SK-N-SH (cell line): ENCODE measurements around the gene NUP88. TPM values are rescaled to one million over a fixed set of nuclear protein-coding genes. Genes with fewer than 3 reads are reported as not detected.

Experiments
- CTCF ChIA-PET: fragments of 300-600, 350-600 bp; formaldehyde crosslinking; extraction: SDS; loops from one replicate; lab custom pipeline; 2021; lab: Yijun Ruan, JAX
- POLR2A ChIA-PET: fragments of 350-600 bp; sonication (Branson Sonifier 250); formaldehyde crosslinking; extraction: SDS; loops from one replicate; lab custom pipeline; 2020; ENCODE audit warnings: antibody characterized with exemption, inconsistent platforms; lab: Yijun Ruan, JAX
- DNase-seq: peaks from one replicate; pipeline ENCODE4 v3.0.0; 2012
- H2AFZ ChIP-seq: fragments of 200-600 bp; sonication (generic); 2 replicates; pipeline ENCODE4 v1.8.1; 2016; ENCODE audit warnings: antibody characterized with exemption, mild to moderate bottlenecking, low read depth
- H3F3A ChIP-seq: fragments of 200-600 bp; sonication (generic); replicated peaks from 2 replicates; pipeline ENCODE3; 2016; ENCODE audit warnings: antibody characterized with exemption, mild to moderate bottlenecking; ENCODE audit not compliant: insufficient read depth
- H3K27ac ChIP-seq, 2 experiments: fragments of 200-500 bp in 1 of 2; fragments of 200-600 bp in 1 of 2; sonication (Bioruptor generic) in 1 of 2; sonication (generic), shearing (Covaris generic) in 1 of 2; 2 replicates each; pipeline versions ENCODE4 v1.5.1 to v1.6.1; 2014 to 2016; ENCODE audit warnings: low read depth in 2 of 2, inconsistent platforms in 1 of 2, low read length in 1 of 2, mild to moderate bottlenecking in 1 of 2, mixed read lengths in 1 of 2
- H3K27me3 ChIP-seq: fragments of 200-600 bp; sonication (generic), shearing (Covaris generic); 2 replicates; pipeline ENCODE4 v1.6.1; 2016; ENCODE audit warnings: mixed run types; ENCODE audit not compliant: insufficient read depth
- H3K36me3 ChIP-seq, 2 experiments: fragments of 200-500 bp in 1 of 2; fragments of 200-600 bp in 1 of 2; sonication (Bioruptor generic) in 1 of 2; sonication (generic) in 1 of 2; replicated peaks in 1 of 2; 2 replicates each; pipeline versions ENCODE3 to v1.5.1; 2014 to 2016; ENCODE audit warnings: low read length in 1 of 2, mild to moderate bottlenecking in 1 of 2; ENCODE audit not compliant: insufficient read depth in 2 of 2, control insufficient read depth in 1 of 2
- H3K4me1 ChIP-seq, 2 experiments: fragments of 200-500 bp in 1 of 2; fragments of 200-600 bp in 1 of 2; sonication (Bioruptor generic) in 1 of 2; sonication (generic), shearing (Covaris generic) in 1 of 2; 2 replicates each; pipeline versions ENCODE4 v1.5.1 to v1.6.1; 2014 to 2016; ENCODE audit warnings: low read depth in 1 of 2, low read length in 1 of 2, mixed run types in 1 of 2; ENCODE audit not compliant: insufficient read depth in 2 of 2, control insufficient read depth in 1 of 2
- H3K4me2 ChIP-seq: fragments of 200-600 bp; sonication (generic), shearing (Covaris generic); 2 replicates; pipeline ENCODE4 v1.6.1; 2017; ENCODE audit warnings: mixed run types
- H3K4me3 ChIP-seq, 2 experiments: fragments of 200-500 bp in 1 of 2; fragments of 200-600 bp in 1 of 2; sonication (Bioruptor generic) in 1 of 2; sonication (generic), shearing (Covaris generic) in 1 of 2; 2 replicates each; pipeline versions ENCODE4 v1.5.1 to v1.8.1; 2014 to 2016; ENCODE audit warnings: low read depth in 2 of 2, inconsistent platforms in 1 of 2, low read length in 1 of 2, mild to moderate bottlenecking in 1 of 2, mixed read lengths in 1 of 2, moderate library complexity in 1 of 2
- H3K79me2 ChIP-seq: fragments of 200-600 bp; sonication (generic); 2 replicates; pipeline ENCODE4 v1.8.1; 2017; ENCODE audit warnings: mild to moderate bottlenecking; ENCODE audit not compliant: insufficient read depth
- H3K9ac ChIP-seq: fragments of 200-600 bp; sonication (generic); 2 replicates; pipeline ENCODE4 v1.6.1; 2017; ENCODE audit warnings: mixed run types
- H3K9me2 ChIP-seq: fragments of 200-600 bp; sonication (generic); 2 replicates; pipeline ENCODE4 v1.6.1; 2017; ENCODE audit warnings: mixed run types
- H3K9me3 ChIP-seq: fragments of 200-600 bp; sonication (generic); 2 replicates; pipeline ENCODE4 v1.6.1; 2017; ENCODE audit warnings: mixed run types, mild to moderate bottlenecking, moderate library complexity
- H4K20me1 ChIP-seq: fragments of 200-600 bp; sonication (generic); 2 replicates; pipeline ENCODE4 v1.6.1; 2017; ENCODE audit warnings: mild to moderate bottlenecking, mixed run types; ENCODE audit not compliant: insufficient read depth
- ELF1 ChIP-seq: IDR thresholded peaks from 2 replicates; pipeline ENCODE4 v1.4.0; 2012
- FOSL2 ChIP-seq: IDR thresholded peaks from 2 replicates; pipeline ENCODE4 v1.4.0; 2012; ENCODE audit warnings: low read depth, mild to moderate bottlenecking, moderate library complexity, borderline replicate concordance
- FOXJ3 ChIP-seq: sonication (generic); formaldehyde crosslinking; IDR thresholded peaks from 2 replicates; pipeline ENCODE4 v1.5.1; 2020; ENCODE audit warnings: mild to moderate bottlenecking, missing genetic modification reagents
- GATA2 ChIP-seq: sonication (generic); formaldehyde crosslinking; IDR thresholded peaks from 2 replicates; pipeline ENCODE4 v1.5.0; 2020; ENCODE audit warnings: mild to moderate bottlenecking, missing genetic modification reagents
- IRF3 ChIP-seq: fragments of 150-350 bp; IDR thresholded peaks from 2 replicates; pipeline ENCODE4 v1.6.1; 2016; ENCODE audit warnings: mild to moderate bottlenecking, low read depth, low read length
- MEF2A ChIP-seq: IDR thresholded peaks from 2 replicates; pipeline ENCODE4 v1.4.0; 2012; ENCODE audit warnings: low read depth, borderline replicate concordance
- NFIC ChIP-seq: IDR thresholded peaks from 2 replicates; pipeline ENCODE4 v1.4.0; 2012; ENCODE audit warnings: borderline replicate concordance
- NRF1 ChIP-seq: IDR thresholded peaks from 2 replicates; pipeline ENCODE4 v1.6.1; 2012; ENCODE audit warnings: low read depth, mild to moderate bottlenecking, low read length
- PBX3 ChIP-seq: IDR thresholded peaks from 2 replicates; pipeline ENCODE4; 2012
- RAD21 ChIP-seq: IDR thresholded peaks from 2 replicates; pipeline ENCODE4 v1.6.1; 2012; ENCODE audit warnings: mild to moderate bottlenecking, low read length
- RCOR1 ChIP-seq: fragments of 150-350 bp; IDR thresholded peaks from 2 replicates; pipeline ENCODE4 v1.6.1; 2017; ENCODE audit warnings: antibody characterized with exemption, low read length
- RFX5 ChIP-seq: IDR thresholded peaks from 2 replicates; pipeline ENCODE4 v1.6.1; 2012; ENCODE audit warnings: mild to moderate bottlenecking, improper control_type of control experiment, low read length
- RXRA ChIP-seq: IDR thresholded peaks from 2 replicates; pipeline ENCODE4 v1.4.0; 2012; ENCODE audit warnings: low read depth, mild to moderate bottlenecking, borderline replicate concordance
- SIN3A ChIP-seq: IDR thresholded peaks from 2 replicates; pipeline ENCODE4 v1.6.1; 2012; ENCODE audit warnings: low read depth, mild to moderate bottlenecking, low read length, moderate library complexity, borderline replicate concordance
- SMC3 ChIP-seq: IDR thresholded peaks from 2 replicates; pipeline ENCODE4 v1.6.1; 2012; ENCODE audit warnings: low read depth, low read length, improper control_type of control experiment
- TAF1 ChIP-seq: IDR thresholded peaks from 2 replicates; pipeline ENCODE4 v1.6.1; 2012; ENCODE audit warnings: low read depth, mild to moderate bottlenecking, low read length, moderate library complexity, borderline replicate concordance
- TCF12 ChIP-seq: IDR thresholded peaks from 2 replicates; pipeline ENCODE4 v1.4.0; 2012
- TEAD4 ChIP-seq: IDR thresholded peaks from 2 replicates; pipeline ENCODE4 v1.4.0; 2012; ENCODE audit warnings: mild to moderate bottlenecking, borderline replicate concordance; ENCODE audit not compliant: insufficient read depth
- YY1 ChIP-seq: IDR thresholded peaks from 2 replicates; pipeline ENCODE4 v1.4.0; 2012; ENCODE audit warnings: low read depth, mild to moderate bottlenecking
- WGBS: methylation state at CpG from one replicate; pipeline ENCODE4 v1.1.6; 2017; ENCODE audit warnings: low lambda C conversion rate; 5-methylcytosine and 5-hydroxymethylcytosine counted together
- polyA plus RNA-seq, 3 experiments: library from polyadenylated mRNA; depleted of rRNA; stranded (reverse); fragments of >200 nt; gene quantifications; 2 replicates each; pipeline ENCODE4 v1.2.3, GENCODE V29; 2012
- TF ChIP-seq, protein P1 (sequence below): IDR thresholded peaks from 2 replicates; pipeline ENCODE4 v1.4.0; 2012; ENCODE audit warnings: low read depth
- TF ChIP-seq, protein P2 (sequence below): IDR thresholded peaks from 2 replicates; pipeline ENCODE4 v1.6.1; 2012; ENCODE audit warnings: mild to moderate bottlenecking, low read depth, low read length, moderate library complexity

NUP88 gene
- polyA plus RNA-seq, 1 of the 3 experiments (the other 2 are of a cell fraction): 54.1 TPM

DNA sequence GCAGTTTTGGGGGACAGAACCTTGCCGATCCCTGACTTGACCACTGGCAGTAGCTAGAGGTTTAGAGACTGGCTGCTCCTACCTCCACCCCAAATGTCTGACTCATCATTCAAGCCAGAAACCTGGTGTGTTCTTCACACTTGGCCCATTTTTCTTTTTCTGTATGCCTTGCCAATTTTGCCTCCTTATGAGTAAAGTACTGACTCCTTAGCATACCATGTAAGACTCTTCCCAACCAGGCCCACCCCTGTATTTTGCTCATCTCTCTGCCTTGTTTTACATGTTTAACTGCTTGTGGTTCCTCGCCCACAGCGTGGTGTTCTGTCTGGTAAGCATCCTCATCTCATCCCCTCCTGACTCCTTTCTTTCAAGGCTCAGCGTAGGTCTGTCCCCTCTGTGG lies 37.9 kb downstream of the NUP88 start:
- no peak overlapping the region for H2AFZ ChIP-seq
- H3K79me2 ChIP-seq: no peaks in the 10 kb centered on the region
- H3K9me3 ChIP-seq: no peaks in the 10 kb centered on the region
- no peak overlapping the region for H3K9ac ChIP-seq
- H3K4me1 ChIP-seq: no peaks in the 10 kb centered on the region
- H4K20me1 ChIP-seq: no peaks in the 10 kb centered on the region
- no peaks in the 10 kb centered on the region for H3K9me2 ChIP-seq
- no peak for DNase-seq
- TF ChIP-seq NRF1 (no peak), SIN3A (no peak), GATA2 (CRISPR knock-in tag) (no peak), TAF1 (no peak), RXRA (no peak), TCF12 (no peak), NFIC (no peak), SMC3 (no peak), RAD21 (no peak)
- ChIA-PET CTCF (no interaction called here), POLR2A (no interaction called here)
- 94% methylated on average over 4 of the region's 4 CpGs for WGBS
- H3K4me3 ChIP-seq: no peak overlapping the region
- peaks cover 80 to 84% of the 10 kb centered on the region in 2 experiments for H3K36me3 ChIP-seq
- H3K27me3 ChIP-seq: no peaks in the 10 kb centered on the region
- no peak overlapping the region for H3K4me2 ChIP-seq
- H3F3A ChIP-seq: peaks cover 12% of the 10 kb centered on the region
- H3K27ac ChIP-seq: peak overlapping the region in 1 of 2 experiments; percentile 28; a peak in 1 of 4 replicates

DNA sequence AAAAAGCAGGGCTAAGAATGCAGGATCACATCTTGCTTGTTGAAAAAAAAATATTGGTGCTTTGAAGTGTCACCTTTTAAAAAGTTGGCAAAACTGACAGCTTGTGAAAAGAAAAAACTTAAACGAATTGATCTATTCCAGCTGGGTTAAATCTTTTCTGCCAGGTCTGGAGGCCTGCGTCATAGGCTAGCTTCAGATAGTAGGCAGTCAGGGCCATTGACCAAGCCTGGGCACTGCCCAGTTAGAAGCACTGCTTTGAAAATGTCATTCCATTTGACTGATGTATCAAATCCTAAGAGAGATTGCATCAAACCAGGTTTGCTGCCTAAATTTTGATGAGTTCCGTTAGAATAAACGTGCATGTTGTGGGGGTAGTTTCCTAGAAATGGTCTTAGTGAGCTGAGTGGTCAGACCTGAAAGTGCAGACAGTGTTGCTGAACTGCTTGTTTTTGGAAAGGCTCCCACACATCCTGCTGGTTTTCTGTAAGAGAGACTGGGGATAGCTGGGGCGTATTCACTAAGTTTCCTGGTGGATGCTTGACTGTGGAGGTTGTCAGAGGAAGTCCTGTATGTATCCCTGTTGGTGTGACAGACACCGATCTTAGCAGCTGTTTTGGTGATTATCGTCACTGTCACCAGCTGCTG lies 38.8 kb downstream of the NUP88 start:
- no peak overlapping the region for H2AFZ ChIP-seq
- no peaks in the 10 kb centered on the region for H3K79me2 ChIP-seq
- no peak overlapping the region; a peak in 1 of 4 replicates for H3K27ac ChIP-seq
- peaks cover 15% of the 10 kb centered on the region for H3F3A ChIP-seq
- H4K20me1 ChIP-seq: no peaks in the 10 kb centered on the region
- H3K4me3 ChIP-seq: no peak overlapping the region
- no peaks in the 10 kb centered on the region for H3K9me3 ChIP-seq
- CTCF ChIA-PET: interaction anchor here (1.4 kb wide), 1 partner anchor 9 kb away, joined by 3 read pairs; no protein-coding TSS in a partner anchor
- H3K9ac ChIP-seq: no peak overlapping the region
- POLR2A ChIA-PET: interaction anchor here (0.6 to 0.9 kb wide), 3 partner anchors 15 to 268 kb away, joined by 3 to 4 read pairs (median 4); no protein-coding TSS in a partner anchor
- H3K4me1 ChIP-seq: no peaks in the 10 kb centered on the region
- H3K36me3 ChIP-seq: peaks cover 70 to 75% of the 10 kb centered on the region in 2 experiments
- no peak overlapping the region for H3K4me2 ChIP-seq
- no peak for DNase-seq
- H3K27me3 ChIP-seq: no peaks in the 10 kb centered on the region
- H3K9me2 ChIP-seq: no peaks in the 10 kb centered on the region
- WGBS: 88% methylated on average over 7 of the region's 7 CpGs
- TF ChIP-seq RFX5: no peak
- TF ChIP-seq PBX3: no peak
- TF ChIP-seq RXRA: no peak
- TF ChIP-seq SMC3: no peak
- TF ChIP-seq FOXJ3 (CRISPR knock-in tag): no peak
- no peak for TF ChIP-seq ELF1
- no peak for TF ChIP-seq IRF3
- TF ChIP-seq TEAD4: no peak
- TF ChIP-seq, protein P1, sequence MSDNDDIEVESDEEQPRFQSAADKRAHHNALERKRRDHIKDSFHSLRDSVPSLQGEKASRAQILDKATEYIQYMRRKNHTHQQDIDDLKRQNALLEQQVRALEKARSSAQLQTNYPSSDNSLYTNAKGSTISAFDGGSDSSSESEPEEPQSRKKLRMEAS: no peak
- no peak for TF ChIP-seq NRF1
- TF ChIP-seq TAF1: no peak
- TF ChIP-seq RCOR1: no peak
- TF ChIP-seq YY1: no peak
- no peak for TF ChIP-seq MEF2A
- no peak for TF ChIP-seq FOSL2
- TF ChIP-seq, protein P2, sequence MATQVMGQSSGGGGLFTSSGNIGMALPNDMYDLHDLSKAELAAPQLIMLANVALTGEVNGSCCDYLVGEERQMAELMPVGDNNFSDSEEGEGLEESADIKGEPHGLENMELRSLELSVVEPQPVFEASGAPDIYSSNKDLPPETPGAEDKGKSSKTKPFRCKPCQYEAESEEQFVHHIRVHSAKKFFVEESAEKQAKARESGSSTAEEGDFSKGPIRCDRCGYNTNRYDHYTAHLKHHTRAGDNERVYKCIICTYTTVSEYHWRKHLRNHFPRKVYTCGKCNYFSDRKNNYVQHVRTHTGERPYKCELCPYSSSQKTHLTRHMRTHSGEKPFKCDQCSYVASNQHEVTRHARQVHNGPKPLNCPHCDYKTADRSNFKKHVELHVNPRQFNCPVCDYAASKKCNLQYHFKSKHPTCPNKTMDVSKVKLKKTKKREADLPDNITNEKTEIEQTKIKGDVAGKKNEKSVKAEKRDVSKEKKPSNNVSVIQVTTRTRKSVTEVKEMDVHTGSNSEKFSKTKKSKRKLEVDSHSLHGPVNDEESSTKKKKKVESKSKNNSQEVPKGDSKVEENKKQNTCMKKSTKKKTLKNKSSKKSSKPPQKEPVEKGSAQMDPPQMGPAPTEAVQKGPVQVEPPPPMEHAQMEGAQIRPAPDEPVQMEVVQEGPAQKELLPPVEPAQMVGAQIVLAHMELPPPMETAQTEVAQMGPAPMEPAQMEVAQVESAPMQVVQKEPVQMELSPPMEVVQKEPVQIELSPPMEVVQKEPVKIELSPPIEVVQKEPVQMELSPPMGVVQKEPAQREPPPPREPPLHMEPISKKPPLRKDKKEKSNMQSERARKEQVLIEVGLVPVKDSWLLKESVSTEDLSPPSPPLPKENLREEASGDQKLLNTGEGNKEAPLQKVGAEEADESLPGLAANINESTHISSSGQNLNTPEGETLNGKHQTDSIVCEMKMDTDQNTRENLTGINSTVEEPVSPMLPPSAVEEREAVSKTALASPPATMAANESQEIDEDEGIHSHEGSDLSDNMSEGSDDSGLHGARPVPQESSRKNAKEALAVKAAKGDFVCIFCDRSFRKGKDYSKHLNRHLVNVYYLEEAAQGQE: no peak
